ENCODE results near the gene OR2T1. TPM values are rescaled to one million over a fixed set of nuclear protein-coding genes. Genes with fewer than 3 reads are reported as not detected.

Gene OR2T1
- total RNA-seq, result not detected

GRCh38 chr1:248402748-248403147 is at the start of gene OR2T1:
TSS of gene OR2T1 (plus strand) at chr1:248403048. CDS start at chr1:248406148, 3,100 bp downstream.
- Histone ChIP-seq H3K9me3 (no peaks in the 10 kb centered on the region), H3K4me1 (no peaks in the 10 kb centered on the region), H3K27me3 (no peaks in the 10 kb centered on the region), H3K36me3 (no peaks in the 10 kb centered on the region), H3K4me3 (no peak within 1 kb of the TSS), H3K27ac (no peak within 1 kb of the TSS)
- no peak for DNase-seq (ENCODE audit: low spot score in 2 of 2)
- intact Hi-C loops (cut with DNase I), result no loop called here
- TF ChIP-seq, protein P1, sequence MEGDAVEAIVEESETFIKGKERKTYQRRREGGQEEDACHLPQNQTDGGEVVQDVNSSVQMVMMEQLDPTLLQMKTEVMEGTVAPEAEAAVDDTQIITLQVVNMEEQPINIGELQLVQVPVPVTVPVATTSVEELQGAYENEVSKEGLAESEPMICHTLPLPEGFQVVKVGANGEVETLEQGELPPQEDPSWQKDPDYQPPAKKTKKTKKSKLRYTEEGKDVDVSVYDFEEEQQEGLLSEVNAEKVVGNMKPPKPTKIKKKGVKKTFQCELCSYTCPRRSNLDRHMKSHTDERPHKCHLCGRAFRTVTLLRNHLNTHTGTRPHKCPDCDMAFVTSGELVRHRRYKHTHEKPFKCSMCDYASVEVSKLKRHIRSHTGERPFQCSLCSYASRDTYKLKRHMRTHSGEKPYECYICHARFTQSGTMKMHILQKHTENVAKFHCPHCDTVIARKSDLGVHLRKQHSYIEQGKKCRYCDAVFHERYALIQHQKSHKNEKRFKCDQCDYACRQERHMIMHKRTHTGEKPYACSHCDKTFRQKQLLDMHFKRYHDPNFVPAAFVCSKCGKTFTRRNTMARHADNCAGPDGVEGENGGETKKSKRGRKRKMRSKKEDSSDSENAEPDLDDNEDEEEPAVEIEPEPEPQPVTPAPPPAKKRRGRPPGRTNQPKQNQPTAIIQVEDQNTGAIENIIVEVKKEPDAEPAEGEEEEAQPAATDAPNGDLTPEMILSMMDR (IDR thresholded peaks at IDR 0.05), result no peak

DNA sequence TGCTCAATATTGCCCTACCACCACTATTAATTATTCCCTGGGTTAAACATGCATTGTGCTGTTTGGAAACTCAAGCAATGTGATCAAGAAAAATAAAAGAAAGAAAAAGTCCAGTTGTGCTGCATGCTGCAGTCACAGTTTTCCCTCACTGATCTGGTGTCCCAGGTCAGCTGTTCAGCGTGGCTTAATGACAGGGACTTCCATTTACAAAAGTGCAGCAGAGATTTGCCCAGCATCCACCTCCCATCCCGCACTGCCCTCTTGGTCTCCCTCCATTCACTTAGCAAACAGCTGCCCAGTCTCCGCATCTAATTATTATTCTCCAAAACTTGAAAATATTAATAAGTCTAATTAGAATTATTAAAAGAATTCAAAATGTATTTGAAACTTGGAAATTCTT is 43.4 kb upstream of the OR2T1 start:
- intact Hi-C loops (cut with DNase I), result no loop called here
- DNase-seq (ENCODE audit: low spot score in 2 of 2), result no peak
- Histone ChIP-seq H3K4me1 (no peaks in the 10 kb centered on the region), H3K9me3 (no peaks in the 10 kb centered on the region), H3K36me3 (no peaks in the 10 kb centered on the region), H3K27me3 (no peaks in the 10 kb centered on the region), H3K27ac (no peak overlapping the region), H3K4me3 (no peak overlapping the region)
- TF ChIP-seq, protein P1 (IDR thresholded peaks at IDR 0.05), result no peak

- TF ChIP-seq, protein P1 (IDR thresholded peaks at IDR 0.05), result no peak
- intact Hi-C loops (cut with DNase I), result no loop called here
- H3K27me3 ChIP-seq, result no peaks in the 10 kb centered on the region
- no peak for DNase-seq (ENCODE audit: low spot score in 2 of 2)
- no peaks in the 10 kb centered on the region for H3K36me3 ChIP-seq
- no peaks in the 10 kb centered on the region for H3K4me1 ChIP-seq
- no peak within 1 kb of the TSS for H3K27ac ChIP-seq
- H3K9me3 ChIP-seq, result peaks cover 0 to 3% of the 10 kb centered on the region in 2 donors
- no peak within 1 kb of the TSS for H3K4me3 ChIP-seq
Observed at GRCh38 chr1:248361121-248361715, 41.6 kb upstream of the OR2T1 start, which contains the start of gene OR2T4. TSS of gene OR2T4 (plus strand) at chr1:248361665. CDS start at chr1:248361665, 0 bp downstream.

DNA sequence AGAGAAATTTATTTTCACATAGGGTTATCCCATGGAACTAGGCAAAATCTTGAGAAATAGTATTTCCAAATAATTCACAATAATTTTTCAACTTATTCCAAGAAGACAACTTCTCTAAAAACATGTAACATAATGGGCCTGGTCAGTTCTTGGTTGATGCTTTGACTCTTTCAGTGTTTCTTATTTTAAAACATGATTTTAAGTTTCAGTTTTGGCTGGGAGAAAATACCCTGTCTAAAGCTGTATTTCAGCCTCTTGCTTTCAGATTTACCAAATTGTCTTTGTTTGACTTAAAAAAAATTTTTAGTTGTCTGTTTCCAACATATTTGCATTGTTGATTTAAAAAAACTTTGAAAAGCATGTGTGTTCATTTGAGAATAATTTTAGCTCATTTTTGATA is 36.2 kb upstream of the OR2T1 start:
- no peaks in the 10 kb centered on the region for H3K36me3 ChIP-seq
- no peaks in the 10 kb centered on the region for H3K27me3 ChIP-seq
- H3K4me3 ChIP-seq, result no peak overlapping the region
- TF ChIP-seq, protein P1 (IDR thresholded peaks at IDR 0.05), result no peak
- intact Hi-C loops (cut with DNase I), result no loop called here
- no peak overlapping the region for H3K27ac ChIP-seq
- peaks cover 0 to 3% of the 10 kb centered on the region in 2 donors for H3K9me3 ChIP-seq
- no peak for DNase-seq (ENCODE audit: low spot score in 2 of 2)
- H3K4me1 ChIP-seq, result no peaks in the 10 kb centered on the region

GRCh38 chr1:248372394-248372793 is 30.5 kb upstream of the OR2T1 start:
- Histone ChIP-seq H3K4me3 (no peak overlapping the region), H3K27me3 (no peaks in the 10 kb centered on the region), H3K4me1 (no peaks in the 10 kb centered on the region), H3K27ac (no peak overlapping the region), H3K36me3 (no peaks in the 10 kb centered on the region), H3K9me3 (no peaks in the 10 kb centered on the region)
- TF ChIP-seq, protein P1 (IDR thresholded peaks at IDR 0.05), result no peak
- no peak for DNase-seq (ENCODE audit: low spot score in 2 of 2)
- intact Hi-C loops (cut with DNase I), result no loop called here

- Histone ChIP-seq H3K27me3 (no peaks in the 10 kb centered on the region), H3K27ac (no peak overlapping the region)
- intact Hi-C loops (cut with DNase I), result no loop called here
Observed at GRCh38 chr1:248373761-248374160, 29.1 kb upstream of the OR2T1 start.

More at GRCh38 chr1:248373761-248374160, 29.1 kb upstream of the OR2T1 start:
- Histone ChIP-seq H3K36me3 (no peaks in the 10 kb centered on the region), H3K4me3 (no peak overlapping the region), H3K4me1 (no peaks in the 10 kb centered on the region), H3K9me3 (no peaks in the 10 kb centered on the region)
- no peak for DNase-seq (ENCODE audit: low spot score in 2 of 2)
- TF ChIP-seq, protein P1 (IDR thresholded peaks at IDR 0.05), result no peak
